ENCODE measurements around the gene OR6Q1.
"Not testable (repeated sequence)": the region's sequence is repeated elsewhere in the genome, so short reads cannot be mapped to it uniquely, and the experiment has no call there.

The OR6Q1 gene

GRCh38 chr11:58030653-58031052 lies at the start of gene OR6Q1:
OR6Q1 (plus strand) TSS chr11:58030953; CDS start chr11:58030953, 0 bp downstream.
- no peak for DNase-seq

- no peak for DNase-seq
Measured at GRCh38 chr11:57981536-57981935, 49.2 kb upstream of the OR6Q1 start.

- no peak for DNase-seq
Measured at GRCh38 chr11:57982776-57983175, 48.0 kb upstream of the OR6Q1 start.

GRCh38 chr11:57983191-57983590 lies 47.6 kb upstream of the OR6Q1 start:
- DNase-seq, result no peak

- not testable (repeated sequence) for DNase-seq
Measured at GRCh38 chr11:57999523-57999922, 31.2 kb upstream of the OR6Q1 start.

- DNase-seq, result not testable (repeated sequence)
Measured at GRCh38 chr11:58000021-58000420, 30.7 kb upstream of the OR6Q1 start.

- DNase-seq, result no peak
Measured at GRCh38 chr11:58000699-58001098, 30.1 kb upstream of the OR6Q1 start.

- no peak for DNase-seq
Measured at GRCh38 chr11:58003036-58003435, 27.7 kb upstream of the OR6Q1 start.

- DNase-seq, result no peak
Measured at GRCh38 chr11:58003591-58003990, 27.2 kb upstream of the OR6Q1 start.

GRCh38 chr11:58004664-58005063 lies 26.1 kb upstream of the OR6Q1 start:
- no peak for DNase-seq

GRCh38 chr11:58006940-58007339 lies 23.8 kb upstream of the OR6Q1 start:
- DNase-seq, result no peak

- DNase-seq, result no peak
Measured at GRCh38 chr11:58011771-58012170, 19.0 kb upstream of the OR6Q1 start.

GRCh38 chr11:58023435-58023931 lies 7.3 kb upstream of the OR6Q1 start, which contains the start of gene OR9Q1:
OR9Q1 (plus strand) TSS chr11:58023881; CDS start chr11:58179445, 155,564 bp downstream.
- DNase-seq, result no peak

- DNase-seq, result no peak
Measured at GRCh38 chr11:58024601-58025091, 6.1 kb upstream of the OR6Q1 start.

- DNase-seq, result no peak
Measured at GRCh38 chr11:58027341-58027740, 3.4 kb upstream of the OR6Q1 start.

GRCh38 chr11:58028687-58029411 lies 1.9 kb upstream of the OR6Q1 start:
- no peak for DNase-seq

- no peak for DNase-seq
Measured at GRCh38 chr11:58034471-58034870, 3.7 kb downstream of the OR6Q1 start.

GRCh38 chr11:58039589-58039988 lies 8.8 kb downstream of the OR6Q1 start:
- no peak for DNase-seq

- no peak for DNase-seq
Measured at GRCh38 chr11:58043379-58043778, 12.6 kb downstream of the OR6Q1 start.

- DNase-seq, result no peak
Measured at GRCh38 chr11:58046231-58046630, 15.5 kb downstream of the OR6Q1 start.

- DNase-seq, result no peak
Measured at GRCh38 chr11:58047818-58048217, 17.1 kb downstream of the OR6Q1 start.

- DNase-seq, result no peak
Measured at GRCh38 chr11:58055806-58056401, 25.2 kb downstream of the OR6Q1 start.

GRCh38 chr11:58057481-58057880 lies 26.7 kb downstream of the OR6Q1 start:
- DNase-seq, result no peak
